ENCODE measurements around the gene CYTH2. TPM values are rescaled to one million over a fixed set of nuclear protein-coding genes. Genes with fewer than 3 reads are reported as not detected.

Gene CYTH2
- total RNA-seq, 2 experiments from 2014 or later: 44.0 to 53.2 TPM

GRCh38 chr19:48497728-48498594 lies 28.8 kb downstream of the CYTH2 start:
- Histone ChIP-seq H3K4me3 (ENCODE audit: low read depth, low read length, poor library complexity, severe bottlenecking) (no peak overlapping the region), H3K4me1 (ENCODE audit: insufficient read depth, low read length, poor library complexity, severe bottlenecking) (peaks cover 20% of the 10 kb centered on the region), H4K20me1 (ENCODE audit: insufficient read depth, low read length) (no peaks in the 10 kb centered on the region), H3K4me2 (ENCODE audit: low read length) (no peak overlapping the region), H2AFZ (ENCODE audit: low read length) (no peak overlapping the region), H3K9me3 (ENCODE audit: low read length) (no peaks in the 10 kb centered on the region), H3K27ac (ENCODE audit: low read depth, low read length, poor library complexity, severe bottlenecking) (no peak overlapping the region), H3K79me2 (ENCODE audit: insufficient read depth, low read depth, low read length) (no peaks in the 10 kb centered on the region), H3K36me3 (ENCODE audit: insufficient read depth, low read length) (no peaks in the 10 kb centered on the region), H3K9me2 (ENCODE audit: insufficient read depth, low read length) (no peaks in the 10 kb centered on the region)
- no TSS peak for BruUV-seq (replicated peaks)
- no peak for DNase-seq (ENCODE audit: low spot score)
- intact Hi-C loops (cut with micrococcal nuclease; ENCODE audit: unreplicated experiment): no loop called here
- TF ChIP-seq CTCF (conservative IDR thresholded peaks at IDR 0.05; ENCODE audit: low read length): no peak
- TF ChIP-seq EZH2phosphoT487 (IDR thresholded peaks at IDR 0.05; ENCODE audit: borderline replicate concordance, low read depth, low read length): no peak
- ChIA-PET POLR2A (no interaction called here), CTCF (ENCODE audit: unreplicated experiment) (no interaction called here)

GRCh38 chr19:48498595-48499311 lies 29.6 kb downstream of the CYTH2 start:
- BruUV-seq (replicated peaks): no TSS peak
- POLR2A ChIA-PET: no interaction called here
- no peak overlapping the region for H3K4me3 ChIP-seq (ENCODE audit: low read depth, low read length, poor library complexity, severe bottlenecking)
- intact Hi-C loops (cut with micrococcal nuclease; ENCODE audit: unreplicated experiment): no loop called here
- no peaks in the 10 kb centered on the region for H4K20me1 ChIP-seq (ENCODE audit: insufficient read depth, low read length)
- CTCF ChIA-PET (ENCODE audit: unreplicated experiment): interaction anchor here (0.6 kb wide), 1 partner anchor 86 kb away, joined by 3 read pairs; no protein-coding TSS in a partner anchor
- H3K4me1 ChIP-seq (ENCODE audit: insufficient read depth, low read length, poor library complexity, severe bottlenecking): peaks cover 20% of the 10 kb centered on the region
- DNase-seq (ENCODE audit: low spot score): no peak
- no peak overlapping the region for H2AFZ ChIP-seq (ENCODE audit: low read length)
- H3K9me2 ChIP-seq (ENCODE audit: insufficient read depth, low read length): no peaks in the 10 kb centered on the region
- H3K79me2 ChIP-seq (ENCODE audit: insufficient read depth, low read depth, low read length): no peaks in the 10 kb centered on the region
- H3K27ac ChIP-seq (ENCODE audit: low read depth, low read length, poor library complexity, severe bottlenecking): no peak overlapping the region
- no peaks in the 10 kb centered on the region for H3K36me3 ChIP-seq (ENCODE audit: insufficient read depth, low read length)
- no peaks in the 10 kb centered on the region for H3K9me3 ChIP-seq (ENCODE audit: low read length)
- no peak overlapping the region for H3K4me2 ChIP-seq (ENCODE audit: low read length)
- no peak for TF ChIP-seq EZH2phosphoT487 (IDR thresholded peaks at IDR 0.05; ENCODE audit: borderline replicate concordance, low read depth, low read length)
- no peak for TF ChIP-seq CTCF (conservative IDR thresholded peaks at IDR 0.05; ENCODE audit: low read length)
